ENCODE data around the gene ITIH4. TPM values are rescaled to one million over a fixed set of nuclear protein-coding genes. Genes with fewer than 3 reads are reported as not detected.

ITIH4 gene
- total and polyA plus RNA-seq, 2 donors (not counting 1 experiment from before 2014, with no cell fraction given) = 21.5 to 38.5 TPM

GRCh38 chr3:52847241-52847640 is 16.8 kb upstream of the ITIH4 start:
- 100% methylated on average over 3 of the region's 6 CpGs for WGBS (ENCODE audit: insufficient coverage)
- Histone ChIP-seq H3K9ac (ENCODE audit: low read length) (no peak overlapping the region), H3K9me3 (ENCODE audit: control extremely low read depth in 1 of 3, control insufficient read depth in 2 of 3, insufficient read depth in 1 of 3, low read length in 2 of 3) (no peaks in the 10 kb centered on the region), H2AFZ (ENCODE audit: insufficient read depth, low read depth, low read length, poor library complexity, severe bottlenecking) (no peak overlapping the region), H3K79me2 (ENCODE audit: control insufficient read depth, insufficient read depth, low read length) (no peaks in the 10 kb centered on the region), H3K4me3 (ENCODE audit: control extremely low read depth in 1 of 5, extremely low read depth in 1 of 5, insufficient read depth in 1 of 5, low read depth in 2 of 5, low read length in 4 of 5) (no peak overlapping the region), H3K36me3 (replicated peaks in 1 of 2; ENCODE audit: control extremely low read depth in 1 of 2, control insufficient read depth in 1 of 2, extremely low read depth in 1 of 2, insufficient read depth in 2 of 2, low read length in 1 of 2) (peaks cover 0 to 49% of the 10 kb centered on the region in 2 experiments), H3K4me2 (replicated peaks; ENCODE audit: low read depth, low read length, poor library complexity, severe bottlenecking) (no peak overlapping the region), H3K4me1 (ENCODE audit: control insufficient read depth in 2 of 2, insufficient read depth in 2 of 2, low read length in 2 of 2) (no peaks in the 10 kb centered on the region), H3K27ac (ENCODE audit: low read length in 2 of 2) (no peak overlapping the region), H3K27me3 (replicated peaks in 1 of 4; ENCODE audit: control extremely low read depth in 1 of 4, control insufficient read depth in 3 of 4, insufficient read depth in 4 of 4, low read length in 3 of 4) (no peaks in the 10 kb centered on the region), H4K20me1 (ENCODE audit: control insufficient read depth, insufficient read depth, low read length, poor library complexity, severe bottlenecking) (no peaks in the 10 kb centered on the region)
- ChIA-PET POLR2A (no interaction called here), CTCF (interaction anchor here (1.2 to 2.4 kb wide), 2 partner anchors 32 to 227 kb away, joined by 3 to 11 read pairs; no protein-coding TSS in a partner anchor)
- Mint-ChIP-seq H3K9me3 (ENCODE audit: insufficient read depth) (no peaks in the 10 kb centered on the region), H3K4me3 (no peak overlapping the region), H3K27ac (no peak overlapping the region), H3K4me1 (no peaks in the 10 kb centered on the region), H3K27me3 (no peaks in the 10 kb centered on the region)
- TF ChIP-seq EZH2 (IDR thresholded peaks at IDR 0.05; ENCODE audit: borderline replicate concordance, insufficient read depth, low read depth, low read length, poor library complexity, severe bottlenecking) = no peak
- no peak for TF ChIP-seq CTCF (IDR thresholded peaks at IDR 0.05)
- DNase-seq (no peak), ATAC-seq (ENCODE audit: low read depth) (no peak)
- intact Hi-C loops (cut with micrococcal nuclease) = no loop called here

- Histone ChIP-seq H3K9me3 (ENCODE audit: control extremely low read depth in 1 of 3, control insufficient read depth in 2 of 3, insufficient read depth in 1 of 3, low read length in 2 of 3) (no peaks in the 10 kb centered on the region), H3K9ac (ENCODE audit: low read length) (no peak overlapping the region), H3K27me3 (replicated peaks in 1 of 4; ENCODE audit: control extremely low read depth in 1 of 4, control insufficient read depth in 3 of 4, insufficient read depth in 4 of 4, low read length in 3 of 4) (no peaks in the 10 kb centered on the region), H3K79me2 (ENCODE audit: control insufficient read depth, insufficient read depth, low read length) (no peaks in the 10 kb centered on the region), H2AFZ (ENCODE audit: insufficient read depth, low read depth, low read length, poor library complexity, severe bottlenecking) (no peak overlapping the region), H3K4me3 (ENCODE audit: control extremely low read depth in 1 of 5, extremely low read depth in 1 of 5, insufficient read depth in 1 of 5, low read depth in 2 of 5, low read length in 4 of 5) (no peak overlapping the region), H3K4me2 (replicated peaks; ENCODE audit: low read depth, low read length, poor library complexity, severe bottlenecking) (no peak overlapping the region), H3K4me1 (ENCODE audit: control insufficient read depth in 2 of 2, insufficient read depth in 2 of 2, low read length in 2 of 2) (no peaks in the 10 kb centered on the region), H4K20me1 (ENCODE audit: control insufficient read depth, insufficient read depth, low read length, poor library complexity, severe bottlenecking) (no peaks in the 10 kb centered on the region), H3K27ac (ENCODE audit: low read length in 2 of 2) (no peak overlapping the region), H3K36me3 (replicated peaks in 1 of 2; ENCODE audit: control extremely low read depth in 1 of 2, control insufficient read depth in 1 of 2, extremely low read depth in 1 of 2, insufficient read depth in 2 of 2, low read length in 1 of 2) (peaks cover 0 to 49% of the 10 kb centered on the region in 2 experiments)
- ChIA-PET POLR2A (interaction anchor here (1.5 kb wide), 1 partner anchor 227 kb away, joined by 4 read pairs; no protein-coding TSS in a partner anchor), CTCF (interaction anchor here (1.3 to 2.6 kb wide), 5 partner anchors 51 to 224 kb away, joined by 3 to 8 read pairs (median 5); partner anchors contain the start of gene STIMATE)
- H3K4me1 Mint-ChIP-seq = no peaks in the 10 kb centered on the region
- H3K4me3 Mint-ChIP-seq = no peak overlapping the region
- TF ChIP-seq CTCF (IDR thresholded peaks at IDR 0.05) (no peak), EZH2 (IDR thresholded peaks at IDR 0.05; ENCODE audit: borderline replicate concordance, insufficient read depth, low read depth, low read length, poor library complexity, severe bottlenecking) (no peak)
- H3K27me3 Mint-ChIP-seq = no peaks in the 10 kb centered on the region
- WGBS (ENCODE audit: insufficient coverage) = 11% methylated on average over 7 of the region's 15 CpGs
- H3K27ac Mint-ChIP-seq = no peak overlapping the region
- DNase-seq = no peak
- H3K9me3 Mint-ChIP-seq (ENCODE audit: insufficient read depth) = no peaks in the 10 kb centered on the region
- no peak for ATAC-seq (ENCODE audit: low read depth)
- intact Hi-C loops (cut with micrococcal nuclease) = no loop called here
These were observed 16.0 kb upstream of the ITIH4 start for GRCh38 chr3:52846432-52846965.

Measured in B cell (primary cell).